ENCODE results near the gene INO80E.

GRCh38 chr16:29977063-29977825 lies 18.8 kb upstream of the INO80E start:
- TF ChIP-seq CTCF (IDR thresholded peaks at IDR 0.05; ENCODE audit: low read depth, low read length) (no peak), EZH2phosphoT487 (IDR thresholded peaks at IDR 0.05; ENCODE audit: low read depth) (no peak)

All from OCI-LY3 (cell line).